H1 (cell line): ENCODE measurements around the gene TRMT10C. TPM values are rescaled to one million over a fixed set of nuclear protein-coding genes. Genes with fewer than 3 reads are reported as not detected.

Experiments used
- CHD7 ChIP-seq: fragments of 300-600 bp; sonication (generic); IDR thresholded peaks from 2 replicates; pipeline ENCODE4 v1.7.1; 2012; ENCODE audit warnings: low read length, moderate library complexity, mild to moderate bottlenecking, inconsistent platforms; ENCODE audit not compliant: insufficient replicate concordance
- EGR1 ChIP-seq: IDR thresholded peaks from 2 replicates; pipeline ENCODE4 v1.6.1; 2011; ENCODE audit warnings: low read depth, low read length, borderline replicate concordance
- EP300 ChIP-seq, 2 experiments: IDR thresholded peaks; 1 replicate in 1 of 2; 2 replicates in 1 of 2; pipeline ENCODE4 v1.6.1; 2011 to 2012; ENCODE audit warnings: low read depth in 2 of 2, low read length in 2 of 2, mild to moderate bottlenecking in 2 of 2, borderline replicate concordance in 1 of 2, inconsistent platforms in 1 of 2, moderate library complexity in 1 of 2
- MAFK ChIP-seq: IDR thresholded peaks from 2 replicates; pipeline ENCODE4 v1.6.1; 2012; ENCODE audit warnings: low read depth, mild to moderate bottlenecking, improper control_type of control experiment, low read length
- PHF8 ChIP-seq: fragments of 200-600 bp; sonication (generic); conservative IDR thresholded peaks from 2 replicates; pipeline ENCODE4 v1.7.1; 2012; ENCODE audit warnings: low read depth, mild to moderate bottlenecking, inconsistent platforms, low read length, moderate library complexity
- RAD21 ChIP-seq, 2 experiments: IDR thresholded peaks in 1 of 2; conservative IDR thresholded peaks in 1 of 2; 2 replicates each; pipeline ENCODE4 v1.6.1; 2011; ENCODE audit warnings: low read depth in 2 of 2, low read length in 2 of 2, improper control_type of control experiment in 1 of 2, inconsistent platforms in 1 of 2, mild to moderate bottlenecking in 1 of 2, moderate library complexity in 1 of 2
- TAF1 ChIP-seq: IDR thresholded peaks from 2 replicates; pipeline ENCODE4 v1.6.1; 2011; ENCODE audit warnings: mild to moderate bottlenecking, low read depth, low read length
- TBP ChIP-seq: IDR thresholded peaks from 2 replicates; pipeline ENCODE4 v1.6.1; 2011; ENCODE audit warnings: low read depth, low read length, improper control_type of control experiment
- YY1 ChIP-seq: IDR thresholded peaks from 2 replicates; pipeline ENCODE4 v1.6.1; 2011; ENCODE audit warnings: low read depth, mild to moderate bottlenecking, low read length
- polyA plus RNA-seq, 7 experiments: library from polyadenylated mRNA; depleted of rRNA in 3 of 7; stranded (reverse) in 5 of 7; unstranded in 2 of 7; fragments of >200 nt in 5 of 7; fragments of 200-250 nt in 2 of 7; gene quantifications; 1 replicate in 5 of 7; 2 replicates in 1 of 7; 4 replicates in 1 of 7; pipeline versions ENCODE4 v1.2.1 to v1.2.3, GENCODE V29; 2011 to 2013; ENCODE audit warnings: missing spikeins in 2 of 7, mixed read lengths in 2 of 7
- total RNA-seq: library from RNA; stranded (reverse); fragmentation: NEBNext Ultra II Directional; extraction: Animal tissue kit (Norgen Biotek cat#: 25700); gene quantifications from 2 replicates; pipeline ENCODE4 v1.2.1, GENCODE V29; 2021

TRMT10C gene
- total and polyA plus RNA-seq, 2 of the 8 experiments (the other 6 are each of a cell fraction or from before 2014, with no cell fraction given) = 27.4 to 55.9 TPM

DNA sequence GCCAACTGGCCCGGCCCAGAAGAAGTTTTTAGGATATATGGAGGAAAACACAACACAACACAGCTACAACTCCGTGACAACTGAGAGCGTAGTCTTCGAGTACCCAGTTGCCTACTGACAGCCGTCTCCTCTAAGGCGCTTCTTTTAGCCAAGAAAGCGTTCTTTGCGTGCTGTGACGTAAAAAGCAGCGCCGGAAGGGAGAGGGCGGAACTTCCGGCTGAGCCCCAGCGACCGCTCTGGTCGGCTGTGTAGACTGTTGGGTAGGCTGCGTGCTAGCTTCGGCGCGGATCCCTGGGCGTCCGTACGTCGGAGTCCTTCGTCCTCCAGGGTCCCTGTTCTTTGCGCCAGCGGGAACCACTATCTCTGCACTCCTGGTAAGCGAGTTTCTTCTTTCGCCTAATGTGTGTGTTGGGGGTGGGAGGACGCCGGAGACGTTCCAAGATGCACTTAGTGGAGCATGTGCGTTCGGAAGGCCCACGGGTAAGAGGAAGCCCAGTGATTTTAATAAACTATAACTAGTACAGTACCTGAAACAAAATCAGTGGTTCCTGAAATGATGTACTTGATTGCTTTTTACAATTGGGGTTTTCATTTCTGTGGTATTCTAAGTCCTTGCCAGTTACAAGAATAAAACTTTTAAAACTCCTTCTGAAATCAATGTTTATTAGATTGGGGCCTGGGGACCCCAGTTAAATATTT is at the start of gene TRMT10C (continued):
- TF ChIP-seq CHD7 (no peak), TAF1 (peak; percentile 98), MAFK (no peak), YY1 (0 out of 2 replicates have a peak, but pooled peaks have one; percentile 23), EGR1 (0 out of 2 replicates have a peak, but pooled peaks have one; percentile 28), EP300 (IDR thresholded peaks at IDR 0.05; ENCODE audit: borderline replicate concordance in 1 of 2, low read depth in 2 of 2, low read length in 2 of 2) (no peak), TBP (peak; percentile 96), PHF8 (peak; percentile 84; the same call in 1 of the 2 replicates), RAD21 (IDR thresholded peaks at IDR 0.05 in 1 of 2, conservative IDR thresholded peaks at IDR 0.05 in 1 of 2; ENCODE audit: low read depth in 2 of 2, low read length in 2 of 2) (peak in 1 of 2 experiments; percentile 30; a peak in 1 of 4 replicates)
